Measurements from ENCODE around the gene LRBA. TPM values are rescaled to one million over a fixed set of nuclear protein-coding genes. Genes with fewer than 3 reads are reported as not detected.

Gene LRBA
- total RNA-seq, 3 donors from 2014 or later = 52.0 to 68.5 (median 63.6) TPM

GRCh38 chr4:150283689-150284088 is 731.4 kb downstream of the LRBA start:
- DNase-seq (no peak), ATAC-seq (no peak)
- Mint-ChIP-seq H3K4me3 (no peak overlapping the region), H3K27me3 (ENCODE audit: low read depth) (no peaks in the 10 kb centered on the region), H3K36me3 (ENCODE audit: insufficient read depth) (peaks cover 66% of the 10 kb centered on the region), H3K9me3 (peaks cover 4% of the 10 kb centered on the region), H3K4me1 (ENCODE audit: low read depth) (no peaks in the 10 kb centered on the region)

GRCh38 chr4:150280975-150281374 is 734.1 kb downstream of the LRBA start:
- ATAC-seq (no peak), DNase-seq (no peak)
- Mint-ChIP-seq H3K36me3 (ENCODE audit: insufficient read depth) (peaks cover 71% of the 10 kb centered on the region), H3K4me3 (no peak overlapping the region), H3K27me3 (ENCODE audit: low read depth) (no peaks in the 10 kb centered on the region), H3K4me1 (ENCODE audit: low read depth) (no peaks in the 10 kb centered on the region), H3K9me3 (peaks cover 8% of the 10 kb centered on the region)

DNA sequence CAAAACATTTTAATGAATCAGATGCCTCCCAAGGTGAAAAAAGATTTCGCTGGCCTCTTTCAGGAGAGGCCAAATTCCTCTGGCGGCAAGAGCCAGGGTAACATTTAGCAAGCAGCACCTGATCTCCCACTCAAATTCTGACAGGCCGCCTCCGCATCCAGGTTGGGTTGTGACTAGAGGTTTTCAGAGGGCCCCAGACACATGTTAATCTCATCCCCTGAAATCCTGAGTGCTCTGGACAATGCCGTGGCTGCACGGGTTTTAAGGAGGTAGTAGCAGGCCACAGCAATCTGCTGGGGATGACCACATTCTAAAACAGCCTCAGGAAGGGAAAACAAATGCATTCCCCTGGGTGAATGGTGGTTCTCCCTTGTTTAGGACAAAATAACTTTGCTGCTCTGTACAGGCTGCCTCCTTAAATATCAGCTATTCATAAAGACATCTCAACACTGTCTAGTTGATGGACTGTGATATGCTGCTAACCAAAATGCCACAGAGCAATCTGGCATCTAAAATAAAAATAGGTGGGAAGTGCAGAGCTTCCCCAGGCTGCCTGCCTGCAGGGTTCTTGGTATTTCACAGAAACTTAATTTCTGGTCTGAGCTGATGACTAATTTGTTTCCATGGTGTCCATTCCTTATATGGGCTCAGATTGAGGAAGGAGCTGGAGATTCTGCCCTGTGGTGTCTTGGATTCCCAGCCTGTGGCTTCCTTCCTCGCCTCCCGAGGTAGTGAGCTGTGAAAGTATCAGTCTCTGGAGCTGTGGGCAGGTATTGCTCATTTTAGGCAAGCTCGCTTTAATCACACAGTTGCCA is 734.8 kb downstream of the LRBA start:
- no peaks in the 10 kb centered on the region for H3K4me1 Mint-ChIP-seq (ENCODE audit: low read depth)
- ATAC-seq = no peak

GRCh38 chr4:150278206-150278605 is 736.9 kb downstream of the LRBA start:
- Mint-ChIP-seq H3K9me3 (peaks cover 8% of the 10 kb centered on the region), H3K36me3 (ENCODE audit: insufficient read depth) (peaks cover 79% of the 10 kb centered on the region), H3K4me3 (no peak overlapping the region), H3K27me3 (ENCODE audit: low read depth) (no peaks in the 10 kb centered on the region), H3K4me1 (ENCODE audit: low read depth) (no peaks in the 10 kb centered on the region)
- no peak for ATAC-seq
- DNase-seq = no peak

More for the DNA sequence above, 734.8 kb downstream of the LRBA start:
- Mint-ChIP-seq H3K36me3 (ENCODE audit: insufficient read depth) (peaks cover 71% of the 10 kb centered on the region), H3K27me3 (ENCODE audit: low read depth) (no peaks in the 10 kb centered on the region), H3K4me3 (no peak overlapping the region), H3K9me3 (peaks cover 8% of the 10 kb centered on the region)
- no peak for DNase-seq

GRCh38 chr4:150268444-150268843 is 746.6 kb downstream of the LRBA start:
- no peak for ATAC-seq
- no peak overlapping the region for H3K4me3 Mint-ChIP-seq

DNA sequence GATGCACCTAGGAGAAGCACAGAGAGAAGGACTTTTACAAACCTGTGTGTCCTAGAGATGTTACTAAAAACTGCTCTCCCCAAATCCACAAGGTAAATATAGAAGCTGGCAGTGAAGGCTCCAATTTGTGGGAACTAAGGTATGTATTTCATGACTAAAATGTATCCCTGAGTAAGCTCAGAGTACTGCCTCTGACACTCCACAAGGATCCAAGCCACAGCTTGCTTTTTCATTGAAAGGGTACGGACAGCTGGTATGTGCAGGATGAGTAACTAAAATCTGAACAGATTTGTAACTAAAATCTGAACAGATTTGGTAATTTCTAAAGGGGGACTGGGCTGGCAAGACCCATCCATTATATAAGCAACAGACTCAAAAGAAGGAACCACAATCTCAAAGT is 749.3 kb downstream of the LRBA start:
- Mint-ChIP-seq H3K27me3 (ENCODE audit: low read depth) (no peaks in the 10 kb centered on the region), H3K4me1 (ENCODE audit: low read depth) (no peaks in the 10 kb centered on the region), H3K4me3 (no peak overlapping the region), H3K36me3 (ENCODE audit: insufficient read depth) (peaks cover 38% of the 10 kb centered on the region), H3K9me3 (no peaks in the 10 kb centered on the region)
- DNase-seq (no peak), ATAC-seq (no peak)

More at GRCh38 chr4:150268444-150268843, 746.6 kb downstream of the LRBA start:
- Mint-ChIP-seq H3K9me3 (no peaks in the 10 kb centered on the region), H3K4me1 (ENCODE audit: low read depth) (no peaks in the 10 kb centered on the region), H3K36me3 (ENCODE audit: insufficient read depth) (peaks cover 54% of the 10 kb centered on the region), H3K27me3 (ENCODE audit: low read depth) (no peaks in the 10 kb centered on the region)
- no peak for DNase-seq

- H3K27me3 Mint-ChIP-seq (ENCODE audit: low read depth) = no peaks in the 10 kb centered on the region
- DNase-seq (no peak), ATAC-seq (no peak)
- no peaks in the 10 kb centered on the region for H3K9me3 Mint-ChIP-seq
- peaks cover 28% of the 10 kb centered on the region for H3K36me3 Mint-ChIP-seq (ENCODE audit: insufficient read depth)
- no peak overlapping the region for H3K4me3 Mint-ChIP-seq
- H3K4me1 Mint-ChIP-seq (ENCODE audit: low read depth) = no peaks in the 10 kb centered on the region
Measured at GRCh38 chr4:150264595-150265161, 750.4 kb downstream of the LRBA start.

- DNase-seq (no peak), ATAC-seq (no peak)
- H3K9me3 Mint-ChIP-seq = no peaks in the 10 kb centered on the region
- no peaks in the 10 kb centered on the region for H3K27me3 Mint-ChIP-seq (ENCODE audit: low read depth)
- H3K4me3 Mint-ChIP-seq = no peak overlapping the region
- H3K4me1 Mint-ChIP-seq (ENCODE audit: low read depth) = no peaks in the 10 kb centered on the region
- peaks cover 27% of the 10 kb centered on the region for H3K36me3 Mint-ChIP-seq (ENCODE audit: insufficient read depth)
Measured at GRCh38 chr4:150262611-150263010, 752.5 kb downstream of the LRBA start.

DNA sequence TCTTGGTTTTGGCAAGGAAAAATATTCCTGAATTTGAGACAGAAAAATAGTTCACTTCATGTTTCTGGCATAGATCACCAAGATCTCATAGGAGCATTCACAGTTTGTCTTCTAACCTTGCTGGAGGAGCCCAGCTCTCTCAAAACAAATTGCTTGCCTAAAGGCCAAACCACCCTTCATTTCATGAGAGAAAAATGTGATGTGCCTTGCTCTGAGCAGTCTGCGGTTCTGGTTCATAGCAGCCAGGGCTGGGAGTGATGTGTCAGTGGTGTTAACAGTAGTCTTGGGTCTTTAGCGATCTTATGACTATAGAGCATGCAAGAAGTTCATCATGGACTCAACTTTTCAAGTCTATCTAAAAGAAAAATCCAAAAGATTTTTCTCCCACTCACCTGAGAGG is 753.5 kb downstream of the LRBA start:
- H3K4me1 Mint-ChIP-seq (ENCODE audit: low read depth) = no peaks in the 10 kb centered on the region
- peaks cover 18% of the 10 kb centered on the region for H3K36me3 Mint-ChIP-seq (ENCODE audit: insufficient read depth)
- DNase-seq (no peak), ATAC-seq (no peak)
- no peaks in the 10 kb centered on the region for H3K9me3 Mint-ChIP-seq
- H3K4me3 Mint-ChIP-seq = no peak overlapping the region
- no peaks in the 10 kb centered on the region for H3K27me3 Mint-ChIP-seq (ENCODE audit: low read depth)

DNA sequence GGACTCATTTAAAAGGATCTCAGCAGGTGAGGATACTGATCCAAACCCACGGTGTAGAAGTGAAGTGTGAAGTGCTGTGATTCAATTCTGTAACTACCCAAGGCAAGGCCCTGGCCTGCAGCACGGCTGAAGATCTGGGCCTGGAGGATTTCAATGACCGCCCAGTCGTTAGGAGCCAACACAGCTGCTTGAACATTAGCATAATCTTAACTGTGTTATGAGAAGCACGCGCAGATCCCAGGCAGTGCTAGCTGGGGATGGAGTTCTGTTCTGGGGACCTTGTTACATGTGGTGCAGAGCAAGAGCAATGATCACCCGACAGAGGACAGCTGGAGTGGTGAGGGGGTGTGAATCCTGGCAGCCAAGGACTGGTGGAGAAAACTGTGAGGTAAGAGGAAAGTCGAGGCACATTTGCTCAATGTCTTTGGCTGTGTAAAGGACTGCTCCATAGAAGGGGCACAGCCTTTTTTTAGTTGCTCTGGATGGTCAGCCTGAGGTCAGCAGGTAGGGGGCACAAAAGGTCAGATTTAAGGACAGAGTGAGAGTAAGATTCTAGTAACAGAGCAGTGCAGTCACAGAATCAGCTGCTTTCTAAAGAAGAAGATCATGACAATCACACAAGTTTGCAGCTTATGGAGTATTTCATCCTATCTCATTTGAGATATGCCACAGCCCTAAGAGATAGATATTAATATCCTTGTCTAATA is 755.1 kb downstream of the LRBA start:
- no peak overlapping the region for H3K4me3 Mint-ChIP-seq
- H3K36me3 Mint-ChIP-seq (ENCODE audit: insufficient read depth) = peaks cover 12% of the 10 kb centered on the region
- H3K9me3 Mint-ChIP-seq = no peaks in the 10 kb centered on the region
- H3K4me1 Mint-ChIP-seq (ENCODE audit: low read depth) = no peaks in the 10 kb centered on the region
- no peaks in the 10 kb centered on the region for H3K27me3 Mint-ChIP-seq (ENCODE audit: low read depth)
- no peak for ATAC-seq
- no peak for DNase-seq

GRCh38 chr4:150258569-150258968 is 756.5 kb downstream of the LRBA start:
- Mint-ChIP-seq H3K4me3 (no peak overlapping the region), H3K27me3 (ENCODE audit: low read depth) (no peaks in the 10 kb centered on the region), H3K4me1 (ENCODE audit: low read depth) (no peaks in the 10 kb centered on the region), H3K36me3 (ENCODE audit: insufficient read depth) (peaks cover 7% of the 10 kb centered on the region), H3K9me3 (no peaks in the 10 kb centered on the region)
- DNase-seq (no peak), ATAC-seq (no peak)

DNA sequence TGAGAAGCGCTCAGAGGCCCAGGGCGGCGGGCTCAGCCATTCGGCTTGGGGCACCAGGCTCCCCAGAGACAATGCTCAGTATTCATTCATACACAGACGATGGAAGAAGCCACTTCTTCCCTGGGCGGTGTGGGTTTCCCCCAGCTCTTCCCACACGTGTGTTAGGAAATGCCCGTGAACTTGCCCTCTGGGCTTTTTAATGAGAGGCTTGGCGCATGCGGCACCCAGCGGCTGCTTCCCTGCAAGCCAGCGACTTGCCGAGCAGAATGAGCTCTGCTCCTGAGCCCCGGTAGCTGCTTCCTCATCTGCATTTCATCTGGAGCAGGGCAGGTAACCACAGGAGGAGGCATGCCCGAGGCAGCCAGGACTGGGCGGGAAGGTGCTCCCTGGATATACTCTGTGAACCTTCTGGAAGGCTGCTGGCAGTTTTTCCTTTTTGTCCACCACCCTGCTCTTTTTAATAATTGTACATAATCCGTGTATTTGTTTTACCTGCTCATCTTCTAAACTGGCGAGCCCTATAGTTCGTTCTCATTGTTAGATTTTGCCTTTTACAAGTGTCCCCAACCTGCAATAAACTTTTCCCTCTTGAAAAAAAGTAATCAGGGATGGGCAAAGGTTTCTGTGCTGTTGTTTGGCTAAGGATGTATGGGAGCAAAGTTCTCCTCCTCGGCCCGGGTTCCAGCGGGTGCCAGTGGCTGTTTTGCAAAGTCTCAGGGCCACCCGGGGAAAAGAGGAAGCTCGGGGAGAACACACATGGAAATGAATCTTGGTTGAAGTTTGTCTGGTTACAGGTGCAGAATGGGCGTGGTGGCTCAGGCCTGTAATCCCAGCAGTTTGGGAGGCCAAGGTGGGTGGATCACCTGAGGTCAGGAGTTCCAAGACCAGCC is 758.0 kb downstream of the LRBA start:
- no peak overlapping the region for H3K4me3 Mint-ChIP-seq
- DNase-seq = no peak
- H3K4me1 Mint-ChIP-seq (ENCODE audit: low read depth) = no peaks in the 10 kb centered on the region
- no peaks in the 10 kb centered on the region for H3K27me3 Mint-ChIP-seq (ENCODE audit: low read depth)
- H3K9me3 Mint-ChIP-seq = no peaks in the 10 kb centered on the region
- H3K36me3 Mint-ChIP-seq (ENCODE audit: insufficient read depth) = peaks cover 7% of the 10 kb centered on the region
- ATAC-seq = no peak

- H3K4me3 Mint-ChIP-seq = no peak overlapping the region
- no peaks in the 10 kb centered on the region for H3K4me1 Mint-ChIP-seq (ENCODE audit: low read depth)
- no peaks in the 10 kb centered on the region for H3K27me3 Mint-ChIP-seq (ENCODE audit: low read depth)
- peaks cover 4% of the 10 kb centered on the region for H3K36me3 Mint-ChIP-seq (ENCODE audit: insufficient read depth)
- no peak for ATAC-seq
- no peaks in the 10 kb centered on the region for H3K9me3 Mint-ChIP-seq
- no peak for DNase-seq
Measured at GRCh38 chr4:150256225-150256620, 758.9 kb downstream of the LRBA start.

DNA sequence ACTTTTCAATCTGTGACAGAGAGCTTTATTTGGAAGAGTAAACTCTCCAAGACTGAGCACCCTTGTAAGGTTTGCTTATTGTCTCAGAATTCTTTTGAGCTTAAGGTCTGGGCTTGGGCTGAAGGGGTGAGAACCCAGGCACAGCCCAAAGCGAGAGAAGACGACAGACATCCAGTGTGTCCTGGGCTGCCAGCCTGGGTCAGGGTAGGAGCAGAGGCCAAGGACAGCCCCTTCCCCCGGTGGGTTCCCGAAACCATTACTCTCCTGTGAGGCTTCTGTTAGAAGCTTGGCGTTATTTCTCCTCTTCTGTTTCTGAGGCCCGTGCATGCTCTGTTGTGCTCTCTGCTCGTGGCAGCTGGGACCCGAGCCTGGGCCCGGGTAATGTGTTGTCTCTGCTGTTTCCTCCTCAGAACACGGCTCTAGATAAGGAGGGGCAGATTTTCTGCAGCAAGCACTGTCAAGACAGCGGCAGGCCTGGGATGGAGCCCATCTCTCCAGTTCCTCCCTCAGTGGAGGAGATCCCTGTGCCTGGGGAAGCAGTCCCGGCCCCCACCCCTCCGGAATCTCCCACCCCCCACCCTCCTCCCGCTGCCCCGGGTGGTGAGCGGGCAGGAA is 759.4 kb downstream of the LRBA start:
- peaks cover 2% of the 10 kb centered on the region for H3K36me3 Mint-ChIP-seq (ENCODE audit: insufficient read depth)
- no peaks in the 10 kb centered on the region for H3K9me3 Mint-ChIP-seq
- ATAC-seq = peak in 1 of 2 donors; percentile 14
- DNase-seq = no peak
- no peaks in the 10 kb centered on the region for H3K27me3 Mint-ChIP-seq (ENCODE audit: low read depth)
- no peaks in the 10 kb centered on the region for H3K4me1 Mint-ChIP-seq (ENCODE audit: low read depth)
- no peak overlapping the region for H3K4me3 Mint-ChIP-seq

Data from activated T-cell treated with anti-CD3 and anti-CD28 coated beads, Interleukin-2, amount 50 U/mL, for 4 hours (primary cell).